ENCODE measurements around the gene LHPP. TPM values are rescaled to one million over a fixed set of nuclear protein-coding genes. Genes with fewer than 3 reads are reported as not detected.

Gene LHPP
- total RNA-seq, 1 donor from 2014 or later: 8.8 TPM

GRCh38 chr10:124624466-124624865 is 162.8 kb downstream of the LHPP start:
- no peak for TF ChIP-seq CTCF (conservative IDR thresholded peaks at IDR 0.05)
- Mint-ChIP-seq H3K4me1 (peaks cover 30% of the 10 kb centered on the region), H3K27ac (ENCODE audit: unreplicated experiment) (no peak overlapping the region), H3K36me3 (ENCODE audit: low read depth) (no peaks in the 10 kb centered on the region), H3K4me3 (no peak overlapping the region), H3K27me3 (ENCODE audit: low read depth) (no peaks in the 10 kb centered on the region), H3K9me3 (no peaks in the 10 kb centered on the region)
- DNase-seq (ENCODE audit: low read depth, low spot score): no peak

DNA sequence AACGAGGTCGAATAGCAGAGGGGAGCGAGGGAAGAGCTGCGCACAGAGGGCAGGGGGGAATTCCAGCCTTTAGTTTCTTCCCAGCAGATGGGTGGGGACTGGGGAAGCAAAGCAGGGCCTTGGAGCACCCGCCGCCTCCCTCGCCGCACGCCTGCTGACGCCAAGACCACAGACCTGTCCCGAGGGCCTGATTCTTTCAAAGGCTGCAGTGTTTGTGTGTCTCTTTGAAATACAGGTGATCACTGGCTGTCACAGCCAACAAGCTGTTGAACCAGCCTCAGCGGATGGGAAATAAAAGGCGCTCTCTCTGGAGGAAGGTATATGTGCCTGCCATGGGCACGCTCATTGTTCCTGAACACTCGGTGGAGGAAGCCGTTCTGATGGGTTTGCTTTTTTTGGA is 163.3 kb downstream of the LHPP start:
- Mint-ChIP-seq H3K9me3 (no peaks in the 10 kb centered on the region), H3K27ac (ENCODE audit: unreplicated experiment) (no peak overlapping the region)

DNA sequence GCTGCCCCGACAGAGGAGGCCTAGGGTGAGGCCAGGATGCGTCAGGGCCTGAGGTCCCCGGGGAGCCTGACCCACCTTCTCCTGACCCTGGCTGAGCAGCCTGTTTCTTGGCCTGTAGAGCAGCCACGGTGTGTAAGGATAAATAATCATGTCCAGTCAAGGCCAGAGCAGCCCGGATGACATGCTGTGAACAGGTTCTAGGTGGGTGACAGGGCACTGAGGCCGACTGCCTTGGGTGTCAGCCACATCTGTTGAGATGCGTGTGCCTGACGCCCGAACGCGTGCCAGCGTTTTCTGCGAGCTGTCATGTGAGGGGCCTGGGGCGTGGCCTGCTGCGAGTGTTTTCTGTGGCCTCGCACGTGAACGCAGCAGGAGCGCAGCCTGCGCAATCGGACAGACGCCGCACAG is 164.2 kb downstream of the LHPP start:
- no peaks in the 10 kb centered on the region for H3K27me3 Mint-ChIP-seq (ENCODE audit: low read depth)
- no peak overlapping the region for H3K27ac Mint-ChIP-seq (ENCODE audit: unreplicated experiment)
- H3K36me3 Mint-ChIP-seq (ENCODE audit: low read depth): no peaks in the 10 kb centered on the region
- DNase-seq (ENCODE audit: low read depth, low spot score): no peak
- no peaks in the 10 kb centered on the region for H3K9me3 Mint-ChIP-seq
- TF ChIP-seq CTCF (conservative IDR thresholded peaks at IDR 0.05): no peak
- H3K4me1 Mint-ChIP-seq: peaks cover 31% of the 10 kb centered on the region
- H3K4me3 Mint-ChIP-seq: no peak overlapping the region

More for the DNA sequence above, 163.3 kb downstream of the LHPP start:
- H3K4me3 Mint-ChIP-seq: no peak overlapping the region
- DNase-seq (ENCODE audit: low read depth, low spot score): no peak
- TF ChIP-seq CTCF (conservative IDR thresholded peaks at IDR 0.05): no peak
- H3K36me3 Mint-ChIP-seq (ENCODE audit: low read depth): no peaks in the 10 kb centered on the region
- peaks cover 31% of the 10 kb centered on the region for H3K4me1 Mint-ChIP-seq
- no peaks in the 10 kb centered on the region for H3K27me3 Mint-ChIP-seq (ENCODE audit: low read depth)

GRCh38 chr10:124626759-124627380 is 165.2 kb downstream of the LHPP start:
- no peak for TF ChIP-seq CTCF (conservative IDR thresholded peaks at IDR 0.05)
- no peak for DNase-seq (ENCODE audit: low read depth, low spot score)
- H3K4me3 Mint-ChIP-seq: no peak overlapping the region
- H3K9me3 Mint-ChIP-seq: no peaks in the 10 kb centered on the region
- H3K27ac Mint-ChIP-seq (ENCODE audit: unreplicated experiment): no peak overlapping the region
- H3K27me3 Mint-ChIP-seq (ENCODE audit: low read depth): no peaks in the 10 kb centered on the region
- peaks cover 26% of the 10 kb centered on the region for H3K4me1 Mint-ChIP-seq
- H3K36me3 Mint-ChIP-seq (ENCODE audit: low read depth): no peaks in the 10 kb centered on the region

- Mint-ChIP-seq H3K4me3 (no peak overlapping the region), H3K36me3 (ENCODE audit: low read depth) (no peaks in the 10 kb centered on the region), H3K27me3 (ENCODE audit: low read depth) (no peaks in the 10 kb centered on the region), H3K27ac (ENCODE audit: unreplicated experiment) (peak overlapping the region; percentile 10), H3K9me3 (no peaks in the 10 kb centered on the region), H3K4me1 (peaks cover 26% of the 10 kb centered on the region)
- no peak for TF ChIP-seq CTCF (conservative IDR thresholded peaks at IDR 0.05)
- DNase-seq (ENCODE audit: low read depth, low spot score): no peak
Observed at GRCh38 chr10:124627866-124628675, 166.4 kb downstream of the LHPP start.

Data from neural crest cell (in vitro differentiated cells).